ENCODE measurements around the gene PRCP. TPM values are rescaled to one million over a fixed set of nuclear protein-coding genes. Genes with fewer than 3 reads are reported as not detected.

Gene PRCP
- total RNA-seq, 1 experiment from 2014 or later: 53.9 TPM

Other genes starting within 250 kb of the PRCP start
- gene FAM181B, start 166.6 kb downstream of the PRCP start, total RNA-seq (2021): 0.80 to 1.1 TPM (median 1.0 TPM) in 3 replicates
- gene DDIAS, start 1.3 kb upstream of the PRCP start, total RNA-seq (2021): 21.7 to 28.7 TPM (median 22.0 TPM) in 3 replicates
- 6.2 to 7.5 TPM (median 6.7 TPM) in 3 replicates for gene RAB30, start 171.5 kb upstream of the PRCP start, total RNA-seq (2021)